HCT116 (cell line): ENCODE results near the gene NSG1. TPM values are rescaled to one million over a fixed set of nuclear protein-coding genes. Genes with fewer than 3 reads are reported as not detected.

Source experiments
- ATAC-seq: fragments of 200-7000 bp; cut with Tn5 transposase; 2 replicates; pipeline ENCODE4 v1.9.1; 2020; ENCODE audit warnings: mild to moderate bottlenecking, moderate library complexity
- BruUV-seq: library from RNA; stranded (reverse); fragments of 400-500 nt; replicated peaks from 2 replicates; lab custom pipeline; 2021; lab: Mats Ljungman, UMichigan
- CTCF ChIA-PET: fragments of 300-600 bp; sonication (Branson Sonifier 250); formaldehyde crosslinking; loops from one replicate; lab custom pipeline; 2021; ENCODE audit warnings: antibody characterized with exemption; lab: Charles Lee
- POLR2A ChIA-PET: fragments of 300-600, 350-600 bp; sonication (Branson Sonifier 250); formaldehyde crosslinking; loops from one replicate; lab custom pipeline; 2021; ENCODE audit warnings: antibody characterized with exemption; lab: Charles Lee
- RAD21 ChIA-PET, 2 experiments: fragments of 300-600 bp; sonication (Branson Sonifier 250); formaldehyde crosslinking; loops; one replicate each; lab custom pipeline; 2023; ENCODE audit warnings: low total read pairs in 2 of 2; ENCODE audit not compliant: uncharacterized antibody in 2 of 2, unreplicated experiment in 2 of 2, low non-redundant PET in 1 of 2; lab: Charles Lee
- DNase-seq: peaks from one replicate; pipeline ENCODE4 v3.0.0-alpha.2; 2010; ENCODE audit warnings: low read depth, low spot score
- H2AFZ ChIP-seq: fragments of 200-600 bp; shearing (Covaris generic), sonication (generic); 2 replicates; pipeline ENCODE4 v1.6.1; 2017; ENCODE audit warnings: low read depth, mixed run types, mixed read lengths, antibody characterized with exemption, low read length; ENCODE audit not compliant: poor library complexity, severe bottlenecking
- H3K27ac ChIP-seq: 2 replicates; pipeline ENCODE4 v1.5.1; 2012; ENCODE audit warnings: low read depth, low read length
- H3K27me3 ChIP-seq: fragments of 200-600 bp; sonication (generic); 2 replicates; pipeline ENCODE4 v1.6.1; 2016; ENCODE audit warnings: mixed run types, low read length, mixed read lengths; ENCODE audit not compliant: insufficient read depth
- H3K36me3 ChIP-seq, 2 experiments: fragments of 200-500 bp in 1 of 2; fragments of 200-600 bp in 1 of 2; sonication (Bioruptor generic) in 1 of 2; sonication (generic) in 1 of 2; 2 replicates each; pipeline versions ENCODE4 v1.5.1 to v1.6.1; 2014 to 2016; ENCODE audit warnings: low read length in 2 of 2, inconsistent platforms in 1 of 2, mixed read lengths in 1 of 2, mixed run types in 1 of 2; ENCODE audit not compliant: insufficient read depth in 2 of 2, control insufficient read depth in 1 of 2
- H3K4me1 ChIP-seq, 2 experiments: fragments of 200-600 bp in 1 of 2; sonication (generic) in 1 of 2; 2 replicates each; pipeline versions ENCODE4 v1.5.1 to v1.6.1; 2012 to 2017; ENCODE audit warnings: low read length in 2 of 2, inconsistent platforms in 1 of 2, mild to moderate bottlenecking in 1 of 2, mixed read lengths in 1 of 2, mixed run types in 1 of 2, moderate library complexity in 1 of 2; ENCODE audit not compliant: insufficient read depth in 2 of 2, control insufficient read depth in 1 of 2
- H3K4me2 ChIP-seq: fragments of 200-600 bp; sonication (generic); 2 replicates; pipeline ENCODE4 v1.6.1; 2017; ENCODE audit warnings: mixed run types, low read length, mixed read lengths
- H3K4me3 ChIP-seq, 2 experiments: fragments of 200-600 bp in 1 of 2; sonication (generic) in 1 of 2; replicated peaks in 1 of 2; 2 replicates each; pipeline ENCODE4 v1.5.1; 2011 to 2016; ENCODE audit warnings: low read length in 2 of 2, control low read depth in 1 of 2, low read depth in 1 of 2, mild to moderate bottlenecking in 1 of 2, mixed read lengths in 1 of 2, mixed run types in 1 of 2
- H3K79me2 ChIP-seq: fragments of 200-600 bp; sonication (generic); 2 replicates; pipeline ENCODE4 v1.6.1; 2017; ENCODE audit warnings: mild to moderate bottlenecking, mixed run types, low read length, moderate library complexity, mixed read lengths; ENCODE audit not compliant: insufficient read depth
- H3K9ac ChIP-seq: fragments of 200-600 bp; sonication (generic); 2 replicates; pipeline ENCODE4 v1.6.1; 2016; ENCODE audit warnings: low read length, mixed read lengths
- H3K9me2 ChIP-seq: fragments of 200-600 bp; sonication (generic), shearing (Covaris generic); 2 replicates; pipeline ENCODE4 v1.6.1; 2017; ENCODE audit warnings: mixed run types, mild to moderate bottlenecking, moderate library complexity; ENCODE audit not compliant: insufficient read depth
- H3K9me3 ChIP-seq, 2 experiments: fragments of 200-500 bp in 1 of 2; fragments of 200-600 bp in 1 of 2; sonication (Bioruptor generic) in 1 of 2; sonication (generic) in 1 of 2; 2 replicates each; pipeline ENCODE4 v1.6.1; 2014 to 2017; ENCODE audit warnings: low read length in 2 of 2, mixed read lengths in 2 of 2, inconsistent platforms in 1 of 2, low read depth in 1 of 2, mild to moderate bottlenecking in 1 of 2, mixed run types in 1 of 2, moderate library complexity in 1 of 2; ENCODE audit not compliant: control insufficient read depth in 1 of 2, insufficient read depth in 1 of 2
- H4K20me1 ChIP-seq: fragments of 200-600 bp; sonication (generic), shearing (Covaris generic); 2 replicates; pipeline ENCODE4 v1.6.1; 2017; ENCODE audit warnings: mixed run types, mild to moderate bottlenecking, moderate library complexity; ENCODE audit not compliant: insufficient read depth
- ATF3 ChIP-seq: IDR thresholded peaks from 2 replicates; pipeline ENCODE4 v1.6.1; 2012
- CBX3 ChIP-seq: IDR thresholded peaks from 2 replicates; pipeline ENCODE4 v1.6.1; 2012; ENCODE audit warnings: low read depth
- CEBPB ChIP-seq: IDR thresholded peaks from 2 replicates; pipeline ENCODE4 v1.6.1; 2012; ENCODE audit warnings: low read depth
- CTCF ChIP-seq, 3 experiments: fragments of 200-600 bp in 1 of 3; sonication (generic) in 1 of 3; IDR thresholded peaks in 2 of 3; conservative IDR thresholded peaks in 1 of 3; 2 replicates each; pipeline ENCODE4 v1.5.1; 2012 to 2017; ENCODE audit warnings: low read depth in 2 of 3, low read length in 2 of 3, antibody characterized with exemption in 1 of 3, borderline replicate concordance in 1 of 3, control low read depth in 1 of 3, mild to moderate bottlenecking in 1 of 3, mixed read lengths in 1 of 3, mixed run types in 1 of 3, moderate library complexity in 1 of 3; ENCODE audit not compliant: insufficient read depth in 1 of 3
- EGR1 ChIP-seq: IDR thresholded peaks from 2 replicates; pipeline ENCODE4 v1.6.1; 2012; ENCODE audit warnings: low read depth
- ELF1 ChIP-seq: IDR thresholded peaks from 2 replicates; pipeline ENCODE4 v1.6.1; 2012; ENCODE audit warnings: low read depth, borderline replicate concordance
- EZH2 ChIP-seq: fragments of 200-600 bp; sonication (generic); IDR thresholded peaks from 2 replicates; pipeline ENCODE4 v1.6.1; 2017; ENCODE audit warnings: antibody characterized with exemption, mixed run types
- EZH2phosphoT487 ChIP-seq: fragments of 200-600 bp; IDR thresholded peaks from 2 replicates; pipeline ENCODE4 v1.6.1; 2018; ENCODE audit warnings: antibody characterized with exemption, borderline replicate concordance
- FOSL1 ChIP-seq: IDR thresholded peaks from 2 replicates; pipeline ENCODE4 v1.6.1; 2012; ENCODE audit warnings: low read depth
- JUND ChIP-seq: IDR thresholded peaks from 2 replicates; pipeline ENCODE4 v1.6.1; 2012
- MAX ChIP-seq: IDR thresholded peaks from 2 replicates; pipeline ENCODE4 v1.6.1; 2012
- POLR2AphosphoS5 ChIP-seq: IDR thresholded peaks from 2 replicates; pipeline ENCODE4 v1.6.1; 2011; ENCODE audit warnings: mild to moderate bottlenecking, low read depth, low read length, moderate library complexity
- RAD21 ChIP-seq: IDR thresholded peaks from 2 replicates; pipeline ENCODE4 v1.6.1; 2012; ENCODE audit warnings: low read depth, mild to moderate bottlenecking
- SIN3A ChIP-seq: IDR thresholded peaks from 2 replicates; pipeline ENCODE4 v1.6.1; 2012; ENCODE audit warnings: low read depth
- SP1 ChIP-seq: IDR thresholded peaks from 2 replicates; pipeline ENCODE4 v1.6.1; 2012; ENCODE audit warnings: low read depth
- SRF ChIP-seq: IDR thresholded peaks from 2 replicates; pipeline ENCODE4 v1.6.1; 2012; ENCODE audit warnings: low read depth
- TCF7L2 ChIP-seq: IDR thresholded peaks from 2 replicates; pipeline ENCODE4 v1.7.0; 2011; ENCODE audit warnings: borderline replicate concordance, inconsistent platforms; ENCODE audit not compliant: insufficient read depth, insufficient read length; ENCODE audit errors: extremely low read depth
- YY1 ChIP-seq: IDR thresholded peaks from 2 replicates; pipeline ENCODE4 v1.6.1; 2011; ENCODE audit warnings: low read length, low read depth, moderate library complexity, mild to moderate bottlenecking; ENCODE audit not compliant: insufficient replicate concordance; ENCODE audit errors: extremely low read depth
- ZBTB33 ChIP-seq: IDR thresholded peaks from 2 replicates; pipeline ENCODE4 v1.6.1; 2011; ENCODE audit warnings: mild to moderate bottlenecking, low read length, moderate library complexity; ENCODE audit not compliant: insufficient replicate concordance; ENCODE audit errors: extremely low read depth
- ZFX ChIP-seq: fragments of 450-650 bp; IDR thresholded peaks from 2 replicates; pipeline ENCODE4 v1.6.1; 2017
- intact Hi-C: fragments of 100-400 bp; cut with micrococcal nuclease; formaldehyde crosslinking; loops from 2 replicates; pipeline ENCODE4 v1.10.0; 2022
- total RNA-seq: library from RNA; stranded (reverse); gene quantifications from one replicate; pipeline ENCODE4 v1.2.1, GENCODE V29; 2021; ENCODE audit not compliant: unreplicated experiment

NSG1 gene
- total RNA-seq, 1 experiment from 2014 or later, result 0.12 TPM

GRCh38 chr4:4401036-4401435 is 14.1 kb downstream of the NSG1 start:
- no peak overlapping the region for H3K4me3 ChIP-seq
- peaks cover 9% of the 10 kb centered on the region; the same call in 1 of the 2 replicates for H3K27me3 ChIP-seq
- H3K79me2 ChIP-seq, result no peaks in the 10 kb centered on the region
- H3K27ac ChIP-seq, result no peak overlapping the region
- no peak overlapping the region for H2AFZ ChIP-seq
- H3K9me2 ChIP-seq, result no peaks in the 10 kb centered on the region
- intact Hi-C loops, result no loop called here
- H3K4me2 ChIP-seq, result no peak overlapping the region
- RAD21 ChIA-PET, result no interaction called here
- H3K9ac ChIP-seq, result no peak overlapping the region
- POLR2A ChIA-PET, result no interaction called here
- H3K36me3 ChIP-seq, result no peaks in the 10 kb centered on the region
- H3K9me3 ChIP-seq, result no peaks in the 10 kb centered on the region
- DNase-seq, result no peak
- H3K4me1 ChIP-seq, result no peaks in the 10 kb centered on the region
- no peaks in the 10 kb centered on the region for H4K20me1 ChIP-seq
- CTCF ChIA-PET, result no interaction called here
- TF ChIP-seq EGR1 (no peak), TCF7L2 (no peak), FOSL1 (no peak), SRF (no peak), SP1 (no peak), POLR2AphosphoS5 (no peak), CEBPB (no peak), EZH2phosphoT487 (no peak), CTCF (IDR thresholded peaks at IDR 0.05 in 2 of 3, conservative IDR thresholded peaks at IDR 0.05 in 1 of 3; ENCODE audit: borderline replicate concordance in 1 of 3, insufficient read depth in 1 of 3, low read depth in 2 of 3, low read length in 2 of 3) (no peak), JUND (no peak), SIN3A (no peak), RAD21 (no peak), ELF1 (no peak), YY1 (no peak), ZFX (no peak), ATF3 (no peak), MAX (no peak), EZH2 (no peak), CBX3 (no peak), ZBTB33 (no peak)
- no peak for ATAC-seq
- no TSS peak for BruUV-seq
